Daoy (cell line): Measurements from ENCODE around the gene ACOX2. TPM values are rescaled to one million over a fixed set of nuclear protein-coding genes. Genes with fewer than 3 reads are reported as not detected.

Source experiments
- DNase-seq: peaks from one replicate; pipeline ENCODE4 v3.0.0-alpha.2; 2015; ENCODE audit warnings: low read depth
- total RNA-seq: library from RNA; depleted of rRNA; stranded (reverse); fragments of >200 nt; shearing (Covaris generic); gene quantifications from 2 replicates; pipeline ENCODE4 v1.2.3, GENCODE V29; 2014; rRNA removed

The ACOX2 gene
- 0.11 and 4.2 TPM in 2 replicates for total RNA-seq

GRCh38 chr3:58536501-58537411 is at the start of gene ACOX2:
Gene ACOX2, minus strand, starts transcription at chr3:58537190. Its CDS starts 2,084 bp downstream, at chr3:58535106.
- DNase-seq = no peak

- DNase-seq = no peak
Observed at GRCh38 chr3:58585994-58586393, 49.0 kb upstream of the ACOX2 start.

- peak; percentile 82 for DNase-seq
Observed at GRCh38 chr3:58585005-58585786, 48.2 kb upstream of the ACOX2 start.

GRCh38 chr3:58584690-58585004 is 47.7 kb upstream of the ACOX2 start:
- DNase-seq = no peak

- no peak for DNase-seq
Observed at GRCh38 chr3:58581328-58582091, 44.5 kb upstream of the ACOX2 start.

- no peak for DNase-seq
Observed at GRCh38 chr3:58580826-58581327, 43.9 kb upstream of the ACOX2 start.

GRCh38 chr3:58578873-58579272 is 41.9 kb upstream of the ACOX2 start:
- no peak for DNase-seq

- DNase-seq = no peak
Observed at GRCh38 chr3:58577269-58577821, 40.4 kb upstream of the ACOX2 start, which contains the start of gene FAM107A. Gene FAM107A, minus strand, starts transcription at chr3:58577391. Its CDS starts 7,531 bp downstream, at chr3:58569860.

GRCh38 chr3:58576716-58577115 is 39.7 kb upstream of the ACOX2 start:
- no peak for DNase-seq

GRCh38 chr3:58575971-58576652 is 39.1 kb upstream of the ACOX2 start:
- peak; percentile 58 for DNase-seq

- no peak for DNase-seq
Observed at GRCh38 chr3:58574682-58575081, 37.7 kb upstream of the ACOX2 start.

- no peak for DNase-seq
Observed at GRCh38 chr3:58574106-58574505, 37.1 kb upstream of the ACOX2 start.

- no peak for DNase-seq
Observed at GRCh38 chr3:58573640-58574039, 36.6 kb upstream of the ACOX2 start.

GRCh38 chr3:58572634-58573230 is 35.7 kb upstream of the ACOX2 start:
- DNase-seq = no peak

GRCh38 chr3:58572013-58572633 is 35.1 kb upstream of the ACOX2 start:
- no peak for DNase-seq

GRCh38 chr3:58570851-58571250 is 33.9 kb upstream of the ACOX2 start:
- no peak for DNase-seq

- DNase-seq = no peak
Observed at GRCh38 chr3:58569287-58570001, 32.5 kb upstream of the ACOX2 start.

- DNase-seq = peak; percentile 54
Observed at GRCh38 chr3:58568572-58569286, 31.7 kb upstream of the ACOX2 start.

- no peak for DNase-seq
Observed at GRCh38 chr3:58567251-58567515, 30.2 kb upstream of the ACOX2 start.
